ENCODE measurements around the gene IGSF9B.
"Not testable (repeated sequence)": the region's sequence is repeated elsewhere in the genome, so short reads cannot be mapped to it uniquely, and the experiment has no call there.

The IGSF9B gene

GRCh38 chr11:133956650-133957633 lies at the start of gene IGSF9B:
Gene IGSF9B (minus strand): TSS chr11:133956968. CDS start chr11:133956754, 214 bp downstream.
- peak; percentile 98 for DNase-seq (ENCODE audit: low spot score)

GRCh38 chr11:134004496-134005172 lies 47.9 kb upstream of the IGSF9B start:
- no peak for DNase-seq (ENCODE audit: low spot score)

GRCh38 chr11:134003792-134004495 lies 47.2 kb upstream of the IGSF9B start:
- no peak for DNase-seq (ENCODE audit: low spot score)

- DNase-seq (ENCODE audit: low spot score) = not testable (repeated sequence)
Observed at GRCh38 chr11:134002819-134003218, 46.1 kb upstream of the IGSF9B start.

- not testable (repeated sequence) for DNase-seq (ENCODE audit: low spot score)
Observed at GRCh38 chr11:134002338-134002737, 45.6 kb upstream of the IGSF9B start.

GRCh38 chr11:134001596-134001995 lies 44.8 kb upstream of the IGSF9B start:
- DNase-seq (ENCODE audit: low spot score) = no peak

- DNase-seq (ENCODE audit: low spot score) = no peak
Observed at GRCh38 chr11:134001088-134001487, 44.3 kb upstream of the IGSF9B start.

GRCh38 chr11:133999355-133999754 lies 42.6 kb upstream of the IGSF9B start:
- DNase-seq (ENCODE audit: low spot score) = no peak

GRCh38 chr11:133997554-133997953 lies 40.8 kb upstream of the IGSF9B start:
- DNase-seq (ENCODE audit: low spot score) = no peak

GRCh38 chr11:133996671-133997070 lies 39.9 kb upstream of the IGSF9B start:
- DNase-seq (ENCODE audit: low spot score) = no peak

GRCh38 chr11:133995066-133995465 lies 38.3 kb upstream of the IGSF9B start:
- DNase-seq (ENCODE audit: low spot score) = no peak

- DNase-seq (ENCODE audit: low spot score) = no peak
Observed at GRCh38 chr11:133993921-133994320, 37.2 kb upstream of the IGSF9B start.

- no peak for DNase-seq (ENCODE audit: low spot score)
Observed at GRCh38 chr11:133993107-133993506, 36.3 kb upstream of the IGSF9B start.

- no peak for DNase-seq (ENCODE audit: low spot score)
Observed at GRCh38 chr11:133992121-133992520, 35.4 kb upstream of the IGSF9B start.

GRCh38 chr11:133991101-133991500 lies 34.3 kb upstream of the IGSF9B start:
- no peak for DNase-seq (ENCODE audit: low spot score)

GRCh38 chr11:133990501-133990900 lies 33.7 kb upstream of the IGSF9B start:
- DNase-seq (ENCODE audit: low spot score) = no peak

- DNase-seq (ENCODE audit: low spot score) = no peak
Observed at GRCh38 chr11:133988686-133989410, 32.1 kb upstream of the IGSF9B start.

- DNase-seq (ENCODE audit: low spot score) = no peak
Observed at GRCh38 chr11:133987171-133987570, 30.4 kb upstream of the IGSF9B start.

GRCh38 chr11:133985981-133986944 lies 29.5 kb upstream of the IGSF9B start:
- DNase-seq (ENCODE audit: low spot score) = no peak

GRCh38 chr11:133984828-133985227 lies 28.1 kb upstream of the IGSF9B start:
- no peak for DNase-seq (ENCODE audit: low spot score)
